ENCODE results near the gene IL26.

IL26 gene

DNA sequence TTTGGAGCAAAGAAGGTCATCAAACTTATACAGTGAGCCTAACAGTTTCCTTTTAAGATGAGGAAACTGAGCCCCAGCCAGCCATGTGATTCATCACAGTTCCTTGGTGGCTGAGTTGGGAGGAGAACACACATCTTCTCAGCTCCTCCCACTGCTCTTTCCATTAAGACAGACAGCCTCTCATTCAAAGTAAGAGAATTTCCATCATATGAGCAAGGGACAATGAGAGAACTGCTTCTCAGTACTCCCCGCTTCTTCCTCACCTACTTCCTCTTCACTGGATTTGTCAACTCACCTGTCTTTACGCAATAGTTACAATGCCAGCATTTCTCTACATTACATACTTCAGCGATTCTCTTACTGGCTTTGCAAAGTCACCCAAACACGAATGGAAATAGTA lies 68.2 kb downstream of the IL26 start:
- DNase-seq (ENCODE audit: low spot score): no peak
- FAIRE-seq: no peak

DNA sequence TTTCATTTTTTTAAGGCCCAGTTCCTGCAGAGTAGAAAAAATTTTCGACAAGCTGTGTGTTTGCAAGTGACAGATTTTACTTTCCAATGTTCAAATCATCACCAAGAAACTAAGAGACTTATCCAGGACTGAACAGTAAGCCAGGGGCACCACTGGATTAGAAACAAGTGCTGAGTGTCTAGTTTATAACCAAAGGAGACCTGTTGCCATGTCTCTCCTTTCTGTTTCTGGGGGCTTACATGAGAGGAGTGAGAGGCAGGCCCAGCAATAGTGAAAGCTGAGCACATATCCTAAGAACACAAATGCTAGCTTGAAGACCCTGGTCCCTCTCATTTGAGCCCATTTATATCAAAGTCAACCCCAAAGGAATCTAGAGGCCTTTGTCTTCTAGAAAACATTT lies 69.0 kb downstream of the IL26 start:
- DNase-seq (ENCODE audit: low spot score) (no peak), FAIRE-seq (no peak)

DNA sequence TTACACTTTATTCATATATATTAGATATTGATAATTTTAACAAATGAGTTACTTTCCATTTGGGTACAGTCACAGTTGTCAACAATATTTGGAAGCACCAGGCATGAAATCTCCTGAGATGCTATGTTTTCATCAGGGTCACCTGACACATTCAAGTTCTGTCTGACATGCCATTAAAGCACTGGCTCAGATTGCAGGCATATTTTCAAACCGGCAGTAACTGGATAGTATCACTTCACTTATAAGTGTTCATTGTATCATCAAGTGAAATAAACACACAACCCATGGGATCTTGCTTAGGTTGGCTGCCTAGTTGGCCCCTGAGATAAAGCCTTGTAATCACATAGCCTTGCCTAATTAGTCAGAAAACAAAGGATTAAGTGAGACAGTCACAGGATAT lies 70.8 kb downstream of the IL26 start:
- DNase-seq (ENCODE audit: low spot score) (no peak), FAIRE-seq (no peak)
